SK-N-SH (cell line): ENCODE measurements around the gene DHRSX. TPM values are rescaled to one million over a fixed set of nuclear protein-coding genes. Genes with fewer than 3 reads are reported as not detected.
"Not testable (repeated sequence)": the region's sequence is repeated elsewhere in the genome, so short reads cannot be mapped to it uniquely, and the experiment has no call there.

ENCODE experiments used
- CTCF ChIA-PET: fragments of 300-600, 350-600 bp; formaldehyde crosslinking; extraction: SDS; loops from one replicate; lab custom pipeline; 2021; lab: Yijun Ruan, JAX
- POLR2A ChIA-PET: fragments of 350-600 bp; sonication (Branson Sonifier 250); formaldehyde crosslinking; extraction: SDS; loops from one replicate; lab custom pipeline; 2020; ENCODE audit warnings: antibody characterized with exemption, inconsistent platforms; lab: Yijun Ruan, JAX
- DNase-seq: peaks from one replicate; pipeline ENCODE4 v3.0.0; 2012
- H2AFZ ChIP-seq: fragments of 200-600 bp; sonication (generic); 2 replicates; pipeline ENCODE4 v1.8.1; 2016; ENCODE audit warnings: antibody characterized with exemption, mild to moderate bottlenecking, low read depth
- H3F3A ChIP-seq: fragments of 200-600 bp; sonication (generic); replicated peaks from 2 replicates; pipeline ENCODE3; 2016; ENCODE audit warnings: antibody characterized with exemption, mild to moderate bottlenecking; ENCODE audit not compliant: insufficient read depth
- H3K27ac ChIP-seq, 2 experiments: fragments of 200-500 bp in 1 of 2; fragments of 200-600 bp in 1 of 2; sonication (Bioruptor generic) in 1 of 2; sonication (generic), shearing (Covaris generic) in 1 of 2; 2 replicates each; pipeline versions ENCODE4 v1.5.1 to v1.6.1; 2014 to 2016; ENCODE audit warnings: low read depth in 2 of 2, inconsistent platforms in 1 of 2, low read length in 1 of 2, mild to moderate bottlenecking in 1 of 2, mixed read lengths in 1 of 2
- H3K27me3 ChIP-seq: fragments of 200-600 bp; sonication (generic), shearing (Covaris generic); 2 replicates; pipeline ENCODE4 v1.6.1; 2016; ENCODE audit warnings: mixed run types; ENCODE audit not compliant: insufficient read depth
- H3K36me3 ChIP-seq, 2 experiments: fragments of 200-500 bp in 1 of 2; fragments of 200-600 bp in 1 of 2; sonication (Bioruptor generic) in 1 of 2; sonication (generic) in 1 of 2; replicated peaks in 1 of 2; 2 replicates each; pipeline versions ENCODE3 to v1.5.1; 2014 to 2016; ENCODE audit warnings: low read length in 1 of 2, mild to moderate bottlenecking in 1 of 2; ENCODE audit not compliant: insufficient read depth in 2 of 2, control insufficient read depth in 1 of 2
- H3K4me1 ChIP-seq, 2 experiments: fragments of 200-500 bp in 1 of 2; fragments of 200-600 bp in 1 of 2; sonication (Bioruptor generic) in 1 of 2; sonication (generic), shearing (Covaris generic) in 1 of 2; 2 replicates each; pipeline versions ENCODE4 v1.5.1 to v1.6.1; 2014 to 2016; ENCODE audit warnings: low read depth in 1 of 2, low read length in 1 of 2, mixed run types in 1 of 2; ENCODE audit not compliant: insufficient read depth in 2 of 2, control insufficient read depth in 1 of 2
- H3K4me2 ChIP-seq: fragments of 200-600 bp; sonication (generic), shearing (Covaris generic); 2 replicates; pipeline ENCODE4 v1.6.1; 2017; ENCODE audit warnings: mixed run types
- H3K4me3 ChIP-seq, 2 experiments: fragments of 200-500 bp in 1 of 2; fragments of 200-600 bp in 1 of 2; sonication (Bioruptor generic) in 1 of 2; sonication (generic), shearing (Covaris generic) in 1 of 2; 2 replicates each; pipeline versions ENCODE4 v1.5.1 to v1.8.1; 2014 to 2016; ENCODE audit warnings: low read depth in 2 of 2, inconsistent platforms in 1 of 2, low read length in 1 of 2, mild to moderate bottlenecking in 1 of 2, mixed read lengths in 1 of 2, moderate library complexity in 1 of 2
- H3K79me2 ChIP-seq: fragments of 200-600 bp; sonication (generic); 2 replicates; pipeline ENCODE4 v1.8.1; 2017; ENCODE audit warnings: mild to moderate bottlenecking; ENCODE audit not compliant: insufficient read depth
- H3K9ac ChIP-seq: fragments of 200-600 bp; sonication (generic); 2 replicates; pipeline ENCODE4 v1.6.1; 2017; ENCODE audit warnings: mixed run types
- H3K9me2 ChIP-seq: fragments of 200-600 bp; sonication (generic); 2 replicates; pipeline ENCODE4 v1.6.1; 2017; ENCODE audit warnings: mixed run types
- H3K9me3 ChIP-seq: fragments of 200-600 bp; sonication (generic); 2 replicates; pipeline ENCODE4 v1.6.1; 2017; ENCODE audit warnings: mixed run types, mild to moderate bottlenecking, moderate library complexity
- H4K20me1 ChIP-seq: fragments of 200-600 bp; sonication (generic); 2 replicates; pipeline ENCODE4 v1.6.1; 2017; ENCODE audit warnings: mild to moderate bottlenecking, mixed run types; ENCODE audit not compliant: insufficient read depth
- GATA2 ChIP-seq: sonication (generic); formaldehyde crosslinking; IDR thresholded peaks from 2 replicates; pipeline ENCODE4 v1.5.0; 2020; ENCODE audit warnings: mild to moderate bottlenecking, missing genetic modification reagents
- JUND ChIP-seq: IDR thresholded peaks from 2 replicates; pipeline ENCODE4 v1.4.0; 2012
- RCOR1 ChIP-seq: fragments of 150-350 bp; IDR thresholded peaks from 2 replicates; pipeline ENCODE4 v1.6.1; 2017; ENCODE audit warnings: antibody characterized with exemption, low read length
- RFX5 ChIP-seq: IDR thresholded peaks from 2 replicates; pipeline ENCODE4 v1.6.1; 2012; ENCODE audit warnings: mild to moderate bottlenecking, improper control_type of control experiment, low read length
- SIN3A ChIP-seq: IDR thresholded peaks from 2 replicates; pipeline ENCODE4 v1.6.1; 2012; ENCODE audit warnings: low read depth, mild to moderate bottlenecking, low read length, moderate library complexity, borderline replicate concordance
- SMC3 ChIP-seq: IDR thresholded peaks from 2 replicates; pipeline ENCODE4 v1.6.1; 2012; ENCODE audit warnings: low read depth, low read length, improper control_type of control experiment
- TEAD4 ChIP-seq: IDR thresholded peaks from 2 replicates; pipeline ENCODE4 v1.4.0; 2012; ENCODE audit warnings: mild to moderate bottlenecking, borderline replicate concordance; ENCODE audit not compliant: insufficient read depth
- YY1 ChIP-seq: IDR thresholded peaks from 2 replicates; pipeline ENCODE4 v1.4.0; 2012; ENCODE audit warnings: low read depth, mild to moderate bottlenecking
- WGBS: methylation state at CpG from one replicate; pipeline ENCODE4 v1.1.6; 2017; ENCODE audit warnings: low lambda C conversion rate; 5-methylcytosine and 5-hydroxymethylcytosine counted together
- polyA plus RNA-seq, 3 experiments: library from polyadenylated mRNA; depleted of rRNA; stranded (reverse); fragments of >200 nt; gene quantifications; 2 replicates each; pipeline ENCODE4 v1.2.3, GENCODE V29; 2012
- TF ChIP-seq, protein P1 (sequence below): IDR thresholded peaks from 2 replicates; pipeline ENCODE4 v1.6.1; 2012; ENCODE audit warnings: mild to moderate bottlenecking, low read depth, low read length, moderate library complexity
- TF ChIP-seq, protein P2 (sequence below): IDR thresholded peaks from 2 replicates; pipeline ENCODE4 v1.4.0; 2012; ENCODE audit warnings: low read depth
- TF ChIP-seq, protein P3 (sequence below): fragments of 150-350 bp; IDR thresholded peaks from 2 replicates; pipeline ENCODE4 v1.6.1; 2016; ENCODE audit warnings: mild to moderate bottlenecking, low read depth, low read length
- TF ChIP-seq, protein P4 (sequence below): IDR thresholded peaks from 2 replicates; pipeline ENCODE4 v1.4.0; 2012; ENCODE audit warnings: low read depth, borderline replicate concordance
- TF ChIP-seq, protein P5 (sequence below): fragments of 150-350 bp; IDR thresholded peaks from 2 replicates; pipeline ENCODE4 v1.6.1; 2017; ENCODE audit warnings: antibody characterized with exemption, low read length, low read depth, borderline replicate concordance

DHRSX gene
- polyA plus RNA-seq, 1 of the 3 experiments (the other 2 are of a cell fraction) = 34.3 TPM

DNA sequence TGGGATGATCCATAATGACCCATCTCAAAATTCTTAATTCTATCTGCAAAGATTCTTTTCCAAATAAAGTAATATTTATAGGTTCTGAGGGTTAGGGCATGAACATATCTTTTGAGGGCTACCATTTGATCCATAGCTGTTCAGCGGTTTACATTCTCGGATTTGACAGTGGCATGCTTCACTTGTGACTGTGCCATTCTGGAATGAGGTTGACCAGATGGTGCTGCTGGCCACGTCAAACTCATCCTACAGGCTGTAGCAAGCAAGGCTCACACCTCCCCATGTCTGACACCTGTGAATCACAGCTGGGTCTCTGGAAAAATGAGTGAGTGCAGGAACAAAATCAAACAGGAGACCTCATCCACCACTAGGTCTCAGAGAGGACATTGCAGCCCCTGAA lies 280.5 kb downstream of the DHRSX start (continued):
- TF ChIP-seq, protein P1, sequence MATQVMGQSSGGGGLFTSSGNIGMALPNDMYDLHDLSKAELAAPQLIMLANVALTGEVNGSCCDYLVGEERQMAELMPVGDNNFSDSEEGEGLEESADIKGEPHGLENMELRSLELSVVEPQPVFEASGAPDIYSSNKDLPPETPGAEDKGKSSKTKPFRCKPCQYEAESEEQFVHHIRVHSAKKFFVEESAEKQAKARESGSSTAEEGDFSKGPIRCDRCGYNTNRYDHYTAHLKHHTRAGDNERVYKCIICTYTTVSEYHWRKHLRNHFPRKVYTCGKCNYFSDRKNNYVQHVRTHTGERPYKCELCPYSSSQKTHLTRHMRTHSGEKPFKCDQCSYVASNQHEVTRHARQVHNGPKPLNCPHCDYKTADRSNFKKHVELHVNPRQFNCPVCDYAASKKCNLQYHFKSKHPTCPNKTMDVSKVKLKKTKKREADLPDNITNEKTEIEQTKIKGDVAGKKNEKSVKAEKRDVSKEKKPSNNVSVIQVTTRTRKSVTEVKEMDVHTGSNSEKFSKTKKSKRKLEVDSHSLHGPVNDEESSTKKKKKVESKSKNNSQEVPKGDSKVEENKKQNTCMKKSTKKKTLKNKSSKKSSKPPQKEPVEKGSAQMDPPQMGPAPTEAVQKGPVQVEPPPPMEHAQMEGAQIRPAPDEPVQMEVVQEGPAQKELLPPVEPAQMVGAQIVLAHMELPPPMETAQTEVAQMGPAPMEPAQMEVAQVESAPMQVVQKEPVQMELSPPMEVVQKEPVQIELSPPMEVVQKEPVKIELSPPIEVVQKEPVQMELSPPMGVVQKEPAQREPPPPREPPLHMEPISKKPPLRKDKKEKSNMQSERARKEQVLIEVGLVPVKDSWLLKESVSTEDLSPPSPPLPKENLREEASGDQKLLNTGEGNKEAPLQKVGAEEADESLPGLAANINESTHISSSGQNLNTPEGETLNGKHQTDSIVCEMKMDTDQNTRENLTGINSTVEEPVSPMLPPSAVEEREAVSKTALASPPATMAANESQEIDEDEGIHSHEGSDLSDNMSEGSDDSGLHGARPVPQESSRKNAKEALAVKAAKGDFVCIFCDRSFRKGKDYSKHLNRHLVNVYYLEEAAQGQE = no peak
- TF ChIP-seq, protein P2, sequence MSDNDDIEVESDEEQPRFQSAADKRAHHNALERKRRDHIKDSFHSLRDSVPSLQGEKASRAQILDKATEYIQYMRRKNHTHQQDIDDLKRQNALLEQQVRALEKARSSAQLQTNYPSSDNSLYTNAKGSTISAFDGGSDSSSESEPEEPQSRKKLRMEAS = no peak
- no peak for TF ChIP-seq SMC3
- TF ChIP-seq, protein P3, sequence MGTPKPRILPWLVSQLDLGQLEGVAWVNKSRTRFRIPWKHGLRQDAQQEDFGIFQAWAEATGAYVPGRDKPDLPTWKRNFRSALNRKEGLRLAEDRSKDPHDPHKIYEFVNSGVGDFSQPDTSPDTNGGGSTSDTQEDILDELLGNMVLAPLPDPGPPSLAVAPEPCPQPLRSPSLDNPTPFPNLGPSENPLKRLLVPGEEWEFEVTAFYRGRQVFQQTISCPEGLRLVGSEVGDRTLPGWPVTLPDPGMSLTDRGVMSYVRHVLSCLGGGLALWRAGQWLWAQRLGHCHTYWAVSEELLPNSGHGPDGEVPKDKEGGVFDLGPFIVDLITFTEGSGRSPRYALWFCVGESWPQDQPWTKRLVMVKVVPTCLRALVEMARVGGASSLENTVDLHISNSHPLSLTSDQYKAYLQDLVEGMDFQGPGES = no peak
- no peak for TF ChIP-seq YY1
- TF ChIP-seq GATA2 = no peak
- no peak for TF ChIP-seq TEAD4
- TF ChIP-seq RFX5 = no peak
- TF ChIP-seq, protein P4, sequence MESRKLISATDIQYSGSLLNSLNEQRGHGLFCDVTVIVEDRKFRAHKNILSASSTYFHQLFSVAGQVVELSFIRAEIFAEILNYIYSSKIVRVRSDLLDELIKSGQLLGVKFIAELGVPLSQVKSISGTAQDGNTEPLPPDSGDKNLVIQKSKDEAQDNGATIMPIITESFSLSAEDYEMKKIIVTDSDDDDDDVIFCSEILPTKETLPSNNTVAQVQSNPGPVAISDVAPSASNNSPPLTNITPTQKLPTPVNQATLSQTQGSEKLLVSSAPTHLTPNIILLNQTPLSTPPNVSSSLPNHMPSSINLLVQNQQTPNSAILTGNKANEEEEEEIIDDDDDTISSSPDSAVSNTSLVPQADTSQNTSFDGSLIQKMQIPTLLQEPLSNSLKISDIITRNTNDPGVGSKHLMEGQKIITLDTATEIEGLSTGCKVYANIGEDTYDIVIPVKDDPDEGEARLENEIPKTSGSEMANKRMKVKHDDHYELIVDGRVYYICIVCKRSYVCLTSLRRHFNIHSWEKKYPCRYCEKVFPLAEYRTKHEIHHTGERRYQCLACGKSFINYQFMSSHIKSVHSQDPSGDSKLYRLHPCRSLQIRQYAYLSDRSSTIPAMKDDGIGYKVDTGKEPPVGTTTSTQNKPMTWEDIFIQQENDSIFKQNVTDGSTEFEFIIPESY = no peak
- no peak for TF ChIP-seq RCOR1
- TF ChIP-seq SIN3A = no peak
- TF ChIP-seq JUND = no peak
- TF ChIP-seq, protein P5, sequence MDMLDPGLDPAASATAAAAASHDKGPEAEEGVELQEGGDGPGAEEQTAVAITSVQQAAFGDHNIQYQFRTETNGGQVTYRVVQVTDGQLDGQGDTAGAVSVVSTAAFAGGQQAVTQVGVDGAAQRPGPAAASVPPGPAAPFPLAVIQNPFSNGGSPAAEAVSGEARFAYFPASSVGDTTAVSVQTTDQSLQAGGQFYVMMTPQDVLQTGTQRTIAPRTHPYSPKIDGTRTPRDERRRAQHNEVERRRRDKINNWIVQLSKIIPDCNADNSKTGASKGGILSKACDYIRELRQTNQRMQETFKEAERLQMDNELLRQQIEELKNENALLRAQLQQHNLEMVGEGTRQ = no peak

DNA sequence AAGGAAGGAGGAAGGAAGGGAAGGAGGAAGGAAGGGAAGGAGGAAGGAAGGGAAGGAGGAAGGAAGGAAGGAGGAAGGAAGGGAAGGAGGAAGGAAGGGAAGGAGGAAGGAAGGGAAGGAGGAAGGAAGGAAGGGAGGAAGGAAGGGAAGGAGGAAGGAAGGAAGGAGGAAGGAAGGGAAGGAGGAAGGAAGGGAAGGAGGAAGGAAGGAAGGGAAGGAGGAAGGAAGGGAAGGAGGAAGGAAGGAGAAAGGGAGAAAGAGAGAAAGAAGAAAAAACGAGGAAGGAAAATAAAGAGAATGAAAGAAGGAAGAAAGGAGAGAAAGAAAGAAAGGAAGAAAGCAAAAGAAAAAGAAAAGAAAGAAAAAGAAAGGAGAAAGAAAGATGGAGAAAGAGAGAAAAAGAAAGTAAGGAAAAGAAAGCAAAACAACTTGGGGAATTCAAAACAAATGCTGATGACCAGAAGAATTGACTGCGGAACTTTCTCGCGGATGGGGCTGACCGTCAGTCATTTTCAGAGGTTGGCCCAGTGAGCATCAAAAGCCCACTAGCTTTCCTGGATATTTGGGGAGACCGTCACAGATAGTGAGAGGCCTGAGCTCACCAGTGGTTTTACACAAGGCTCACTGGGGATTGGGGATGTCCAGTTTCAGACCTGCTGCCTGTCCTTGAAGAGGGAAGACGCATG lies 286.5 kb downstream of the DHRSX start:
- H2AFZ ChIP-seq, H3K27me3 ChIP-seq, POLR2A ChIA-PET, H3F3A ChIP-seq, H3K9me3 ChIP-seq, H3K4me3 ChIP-seq, H3K9me2 ChIP-seq, H3K36me3 ChIP-seq, H3K27ac ChIP-seq, H3K79me2 ChIP-seq, CTCF ChIA-PET, H3K9ac ChIP-seq, H3K4me1 ChIP-seq, H4K20me1 ChIP-seq, DNase-seq, H3K4me2 ChIP-seq: not testable (repeated sequence)
- 74% methylated on average over 7 of the region's 7 CpGs for WGBS

DNA sequence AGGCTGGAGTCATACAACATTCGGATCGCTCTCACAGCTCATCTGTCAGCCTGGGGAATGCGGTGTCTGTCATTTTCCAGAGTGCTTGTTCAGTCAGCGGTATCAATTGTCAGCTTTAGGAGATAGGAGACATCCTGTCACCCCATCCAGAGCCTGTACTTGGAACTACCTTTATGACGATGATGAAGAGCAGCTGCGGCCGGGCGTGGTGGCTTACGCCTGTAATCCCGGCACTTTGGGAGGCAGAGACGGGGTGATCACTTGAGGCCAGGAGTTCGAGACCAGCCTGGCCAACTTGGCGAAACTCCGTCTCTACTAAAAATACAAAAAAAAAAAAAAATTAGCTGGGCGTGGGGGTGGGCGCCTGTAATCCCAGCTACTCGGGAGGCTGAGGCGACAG lies 289.1 kb downstream of the DHRSX start:
- H3K36me3 ChIP-seq, H3K4me3 ChIP-seq, DNase-seq, H3K9me3 ChIP-seq, H3K79me2 ChIP-seq, H3K4me2 ChIP-seq, H3K9me2 ChIP-seq, H3F3A ChIP-seq, H4K20me1 ChIP-seq, H3K9ac ChIP-seq, H3K27me3 ChIP-seq, H3K4me1 ChIP-seq, H2AFZ ChIP-seq, H3K27ac ChIP-seq, CTCF ChIA-PET, POLR2A ChIA-PET: not testable (repeated sequence)
- 77% methylated on average over 18 of the region's 18 CpGs for WGBS
